ENCODE data around the gene RESP18.

DNA sequence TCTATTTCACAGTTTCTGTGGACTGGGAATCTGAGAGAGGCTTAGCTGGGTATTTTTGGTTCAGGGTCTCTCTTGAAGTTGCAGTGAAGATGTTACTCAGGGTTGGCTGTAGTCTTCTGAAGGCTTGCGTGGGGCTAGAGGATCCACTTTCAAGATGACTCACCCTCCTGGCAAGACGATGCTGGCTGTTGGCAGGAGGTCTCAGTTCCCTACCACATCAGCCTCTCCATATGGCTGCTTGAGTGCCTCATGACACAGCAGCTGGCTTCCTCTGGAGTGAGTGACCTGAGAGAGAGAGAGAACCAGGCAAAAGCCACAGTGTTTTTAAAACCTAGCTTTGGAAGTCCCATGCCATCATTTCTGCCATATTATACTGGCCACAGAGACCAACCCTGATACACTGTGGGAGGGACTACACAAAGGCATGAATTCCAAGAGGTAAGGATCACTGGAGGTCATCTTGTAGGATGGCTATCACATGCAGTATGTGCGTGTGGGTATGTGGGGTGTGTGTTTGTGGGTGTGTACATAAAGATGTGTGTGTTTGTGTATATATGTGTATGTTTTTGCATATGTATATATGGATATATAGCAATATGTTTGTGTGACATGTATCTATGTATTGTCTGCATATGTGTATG, 30.1 kb upstream of the RESP18 start:
- TF ChIP-seq CTCF (conservative IDR thresholded peaks at IDR 0.05; ENCODE audit: low read depth, low read length), result no peak
- peak; percentile 63; the same call in 1 of the 2 replicates for TF ChIP-seq NFE2L2 (IDR thresholded peaks at IDR 0.05; ENCODE audit: low read depth, low read length)
- TF ChIP-seq CHD1 (IDR thresholded peaks at IDR 0.05; ENCODE audit: low read depth, low read length), result no peak
- no peak for TF ChIP-seq POLR2A (IDR thresholded peaks at IDR 0.05; ENCODE audit: low read depth, low read length)
- TF ChIP-seq MAZ (IDR thresholded peaks at IDR 0.05; ENCODE audit: borderline replicate concordance, low read depth, low read length), result peak; percentile 20; the same call in 1 of the 2 replicates
- no peak for TF ChIP-seq SMC3 (IDR thresholded peaks at IDR 0.05; ENCODE audit: low read depth, low read length)
- no peak for TF ChIP-seq RFX5 (IDR thresholded peaks at IDR 0.05; ENCODE audit: low read depth, low read length)
- TF ChIP-seq, protein P1, sequence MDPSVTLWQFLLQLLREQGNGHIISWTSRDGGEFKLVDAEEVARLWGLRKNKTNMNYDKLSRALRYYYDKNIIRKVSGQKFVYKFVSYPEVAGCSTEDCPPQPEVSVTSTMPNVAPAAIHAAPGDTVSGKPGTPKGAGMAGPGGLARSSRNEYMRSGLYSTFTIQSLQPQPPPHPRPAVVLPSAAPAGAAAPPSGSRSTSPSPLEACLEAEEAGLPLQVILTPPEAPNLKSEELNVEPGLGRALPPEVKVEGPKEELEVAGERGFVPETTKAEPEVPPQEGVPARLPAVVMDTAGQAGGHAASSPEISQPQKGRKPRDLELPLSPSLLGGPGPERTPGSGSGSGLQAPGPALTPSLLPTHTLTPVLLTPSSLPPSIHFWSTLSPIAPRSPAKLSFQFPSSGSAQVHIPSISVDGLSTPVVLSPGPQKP (IDR thresholded peaks at IDR 0.05; ENCODE audit: borderline replicate concordance, low read depth, low read length), result no peak

Measured in IMR-90 (cell line).